ENCODE data around the gene MAB21L3.

The MAB21L3 gene

DNA sequence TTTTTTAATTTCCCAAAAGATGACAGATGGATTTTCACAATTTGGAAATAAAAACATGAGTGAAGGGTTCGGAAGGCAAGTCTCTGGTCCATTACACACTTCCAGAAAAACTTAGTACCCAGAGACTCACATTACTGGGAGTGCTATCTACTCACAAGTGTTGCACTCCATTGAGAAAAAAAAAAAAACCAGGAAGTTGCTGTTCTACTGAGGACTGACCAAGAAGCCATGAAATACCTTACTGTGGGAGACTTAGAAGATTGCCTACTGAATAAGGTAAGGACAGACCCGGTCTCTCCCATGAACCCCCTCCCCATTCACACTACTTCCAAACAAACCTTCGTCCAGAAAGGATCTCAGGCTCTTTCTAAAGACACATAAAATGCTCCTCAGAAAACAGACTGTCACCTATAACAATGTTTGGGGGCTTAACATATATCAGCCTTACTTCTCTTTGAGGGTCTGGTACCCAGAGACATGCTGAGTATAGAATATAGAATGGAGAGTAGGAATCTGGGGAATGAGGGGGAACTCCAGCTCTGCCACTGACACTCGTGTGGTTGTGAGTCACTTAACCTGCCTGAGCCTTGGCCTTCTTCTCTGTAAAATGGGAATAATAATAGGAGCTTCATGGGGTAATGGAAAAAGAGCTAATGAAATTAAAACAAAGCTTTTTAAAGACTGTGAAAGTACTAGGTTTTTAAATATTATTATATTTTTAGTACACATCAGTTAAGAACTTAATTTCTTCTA, 1.4 kb downstream of the MAB21L3 start:
- no peak for DNase-seq

DNA sequence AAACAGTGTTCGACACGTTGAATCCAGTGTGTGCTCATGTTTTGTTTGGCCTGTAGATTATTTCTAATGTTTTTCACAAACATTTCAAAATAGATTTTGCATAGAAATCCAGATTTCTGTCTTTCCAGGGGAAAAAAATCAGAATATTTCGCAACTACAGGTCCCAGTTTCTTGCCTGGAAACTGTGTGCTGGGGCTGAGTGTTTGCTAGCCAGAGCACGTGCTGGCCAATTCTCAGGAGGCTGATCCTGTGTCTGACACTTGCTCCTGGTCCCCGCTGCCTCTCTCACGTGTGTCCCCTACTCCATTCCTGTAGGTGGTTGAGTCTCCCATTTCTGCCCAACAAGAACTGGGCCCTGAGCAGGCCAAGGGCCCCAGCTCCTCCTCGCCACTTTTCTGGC, 2.4 kb downstream of the MAB21L3 start:
- no peak for DNase-seq

DNA sequence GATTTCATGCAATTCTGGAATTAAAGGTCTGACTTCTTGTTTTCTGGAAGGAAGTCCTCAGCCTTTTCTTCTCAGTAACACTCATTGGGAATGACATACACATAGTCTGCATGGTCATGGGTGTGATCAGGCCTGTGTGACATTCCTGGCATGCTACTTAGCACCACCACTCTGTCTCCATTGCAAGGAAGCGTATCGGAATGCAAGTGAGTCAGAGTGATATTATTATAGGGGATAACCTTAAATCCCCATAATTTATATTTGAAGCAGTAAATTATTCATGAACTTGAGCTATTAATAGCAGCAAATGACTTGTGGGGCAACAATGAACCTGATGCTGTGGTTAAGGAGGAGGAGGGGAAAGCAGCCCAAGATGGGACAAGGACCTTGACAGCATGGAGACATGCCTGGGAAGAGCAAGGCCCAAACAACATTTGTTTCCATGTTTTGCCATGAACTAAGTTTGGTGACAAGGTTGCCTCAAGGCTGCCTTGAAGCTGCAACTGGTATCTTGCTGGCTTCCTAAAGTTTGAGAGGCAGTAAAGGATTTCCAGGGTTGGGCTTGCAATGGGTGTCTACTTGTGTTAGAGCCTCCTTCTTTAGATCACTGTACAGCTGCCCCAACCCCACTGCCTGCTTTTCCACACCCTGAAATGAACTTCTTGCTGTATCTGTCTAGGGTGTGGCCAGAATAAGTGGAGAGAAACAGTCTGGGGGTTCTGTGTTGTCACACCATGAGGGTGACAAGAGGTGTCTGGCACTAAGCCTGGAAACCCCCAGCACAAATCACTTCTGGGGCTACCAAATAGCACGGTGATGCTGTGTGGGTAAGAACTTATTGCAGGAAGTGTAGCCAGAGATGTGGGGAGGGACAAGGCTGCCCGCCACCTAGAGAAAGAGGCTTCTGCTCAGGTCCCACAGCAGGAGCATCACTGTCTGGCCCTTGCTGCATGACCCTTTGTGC, 4.6 kb downstream of the MAB21L3 start:
- no peak for DNase-seq

DNA sequence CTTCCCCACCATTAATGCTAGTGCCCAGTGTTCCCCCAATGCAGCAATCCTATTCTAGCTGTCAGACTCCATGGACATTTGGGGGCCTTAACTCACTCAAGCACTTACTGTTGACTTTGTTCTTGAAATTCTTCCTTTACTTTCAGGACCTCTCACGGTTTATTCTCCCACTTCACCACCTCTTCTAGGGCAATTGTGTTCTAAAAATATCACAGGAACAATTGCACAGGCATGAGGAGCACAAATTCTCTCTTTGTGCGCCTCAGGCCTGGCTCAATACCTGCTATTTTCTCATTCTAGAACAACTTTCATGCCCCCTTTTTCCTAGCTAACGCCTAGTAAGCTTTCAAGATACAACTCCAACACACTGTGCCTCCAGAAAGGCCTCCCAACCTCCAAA, 7.3 kb downstream of the MAB21L3 start:
- no peak for DNase-seq

DNA sequence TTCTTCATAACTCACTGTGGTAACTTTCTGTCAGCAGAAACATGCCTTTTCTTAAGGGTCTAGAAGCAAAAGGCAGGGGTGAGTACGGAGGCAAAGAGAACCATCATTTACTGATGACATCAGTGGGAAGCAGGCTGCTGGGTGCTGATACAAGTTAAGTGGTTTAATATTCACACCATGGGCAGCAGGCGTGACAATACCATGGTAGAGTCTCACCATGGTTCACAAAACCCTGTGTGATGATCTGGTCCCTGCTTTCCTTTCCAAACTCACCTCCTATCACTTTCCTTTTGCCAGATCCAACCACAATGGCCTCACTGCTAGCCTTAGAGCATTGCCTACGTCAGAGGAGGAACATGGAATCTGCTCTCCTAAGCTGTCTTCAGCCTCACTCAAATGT, 8.7 kb downstream of the MAB21L3 start:
- DNase-seq, result no peak

DNA sequence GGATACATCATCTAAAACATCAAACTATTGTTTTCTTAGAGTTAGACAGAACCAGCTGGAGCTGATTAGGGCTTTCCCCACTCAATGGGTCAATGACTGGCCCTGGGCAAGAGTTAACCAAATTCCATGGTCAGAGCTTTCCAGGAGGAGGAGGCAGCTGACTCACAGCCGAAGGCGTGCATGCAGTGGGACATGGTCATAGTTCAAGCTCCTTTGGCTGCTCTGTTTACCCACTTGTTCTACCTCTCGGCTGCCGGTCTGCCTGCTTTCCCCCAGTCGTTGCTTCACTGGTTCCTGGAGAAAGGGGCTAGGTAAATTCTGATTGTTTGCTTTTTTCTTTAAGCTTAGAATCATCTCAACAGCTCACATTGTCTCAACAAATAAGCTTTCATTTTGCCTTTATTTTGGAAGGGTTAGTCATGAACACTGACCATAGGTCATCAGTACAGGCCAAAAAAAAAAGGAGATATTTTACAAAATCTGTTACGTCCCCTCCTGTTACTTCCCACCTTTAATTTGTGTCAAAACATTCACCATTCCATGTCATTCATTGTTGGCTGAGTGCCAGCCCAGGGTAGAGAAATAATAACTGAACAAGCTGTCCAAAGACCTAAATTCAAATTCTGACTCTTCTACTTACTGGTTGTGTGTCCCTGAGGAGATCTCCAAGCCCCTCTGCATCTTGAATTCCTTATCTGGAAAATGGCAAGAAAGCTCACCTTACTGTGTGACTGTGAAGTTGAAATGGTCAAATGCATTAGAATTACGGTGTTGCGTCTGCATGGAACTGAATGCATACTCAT, 12.0 kb downstream of the MAB21L3 start:
- no peak for DNase-seq

DNA sequence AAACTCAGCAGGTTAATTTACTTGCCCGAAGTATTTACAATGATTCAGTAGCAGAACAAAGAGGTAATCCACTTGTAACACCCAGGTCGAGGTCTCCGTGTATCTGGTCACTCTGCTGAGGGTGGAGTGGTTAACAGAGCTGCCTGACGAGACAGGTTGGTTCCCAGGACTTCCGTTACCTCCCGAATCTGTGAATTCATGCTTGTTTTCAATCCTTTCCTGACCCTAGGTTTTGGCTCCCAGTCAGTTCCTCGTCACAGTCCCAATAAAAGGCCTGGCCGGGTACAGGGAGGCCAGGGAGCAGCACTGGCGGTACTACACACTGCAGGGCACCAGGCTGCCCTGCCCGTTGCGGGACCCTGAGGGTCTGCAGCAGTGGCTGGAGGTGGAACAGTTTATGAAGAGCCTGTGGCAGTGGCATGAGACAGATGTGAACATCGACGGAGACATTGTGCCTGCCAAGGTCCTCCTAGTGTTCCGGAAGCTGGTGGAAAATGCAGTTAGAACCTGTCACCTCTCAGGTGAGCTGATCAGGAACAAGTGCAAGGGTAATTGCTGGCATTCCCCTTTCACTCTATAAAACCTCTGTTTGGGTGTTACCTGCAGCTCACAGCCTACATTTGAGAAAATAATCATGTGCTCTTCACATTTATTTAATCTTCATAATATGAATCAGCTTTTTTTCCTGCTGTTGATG, 12.8 kb downstream of the MAB21L3 start:
- DNase-seq, result no peak

DNA sequence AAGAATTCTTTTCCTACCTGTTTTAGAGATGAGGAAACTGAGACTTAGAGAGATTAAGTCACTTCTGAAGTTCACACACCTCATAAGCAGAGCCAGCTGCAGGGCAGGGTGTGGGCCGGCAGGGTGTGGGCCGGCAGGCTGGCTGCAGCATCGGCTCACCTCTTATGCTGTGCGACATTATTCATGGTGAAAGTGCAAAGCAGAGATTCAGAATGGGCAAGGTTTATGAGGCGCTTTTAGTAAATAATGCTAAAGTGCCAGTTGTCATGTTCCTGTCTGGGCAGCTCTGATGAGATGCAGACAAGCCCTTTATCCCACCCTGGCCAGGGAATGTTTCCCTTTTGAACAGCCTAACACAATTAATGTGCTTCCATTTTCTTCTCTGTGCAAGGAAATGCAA, 14.6 kb downstream of the MAB21L3 start:
- no peak for DNase-seq

DNA sequence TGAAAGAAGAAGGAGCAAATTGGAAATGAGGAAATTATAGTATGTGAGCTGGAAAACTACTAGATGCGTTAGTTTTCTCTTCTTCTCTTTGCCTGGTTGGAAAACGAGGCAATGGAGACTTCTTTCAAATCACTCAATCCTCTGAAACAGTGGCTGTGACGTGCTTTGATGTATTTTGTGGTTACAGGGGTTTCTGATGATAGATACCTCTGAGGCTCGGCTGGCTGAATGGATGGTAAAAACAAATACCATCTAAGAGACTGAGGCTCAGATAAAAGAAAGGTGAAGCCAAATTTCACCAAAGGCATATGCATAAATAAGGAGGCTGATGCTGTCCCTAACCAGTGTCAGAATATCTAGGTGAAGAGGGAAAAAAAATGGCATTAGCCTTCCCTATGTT, 15.1 kb downstream of the MAB21L3 start:
- DNase-seq, result no peak

DNA sequence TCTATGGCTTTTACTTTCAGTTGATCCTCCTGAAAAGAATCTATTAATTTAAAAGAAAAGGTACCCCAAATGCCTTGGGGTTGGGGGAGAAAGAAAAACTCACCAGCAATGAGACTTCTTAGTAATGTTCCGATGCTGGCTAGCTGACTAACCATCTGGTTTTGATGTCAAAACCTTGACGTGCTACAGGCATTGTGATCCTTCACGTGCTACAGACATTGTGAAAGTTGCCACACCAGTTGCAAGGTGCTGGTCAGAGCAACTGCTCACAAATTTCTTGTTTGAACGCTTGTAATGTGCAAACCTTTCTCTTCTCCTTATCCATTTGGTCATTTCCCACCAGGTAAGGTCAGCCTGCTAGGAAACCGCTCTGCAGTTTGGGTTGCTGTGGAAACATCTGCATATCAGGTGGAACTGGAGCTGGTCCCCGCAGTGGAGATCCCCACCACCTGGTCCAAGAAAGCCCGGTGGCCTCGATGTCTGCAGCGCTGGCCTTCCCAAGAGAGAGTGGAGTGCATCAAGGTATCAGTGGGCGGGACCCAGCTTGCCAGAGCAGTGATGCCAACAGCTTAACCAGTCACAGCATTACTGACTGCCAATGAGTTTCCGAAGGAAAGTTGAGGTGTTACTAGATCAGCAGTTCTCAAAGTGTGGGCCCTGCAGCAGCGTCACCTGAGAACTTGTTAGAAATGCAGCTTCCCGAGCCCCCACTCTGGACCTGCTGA, 16.1 kb downstream of the MAB21L3 start:
- DNase-seq, result no peak

DNA sequence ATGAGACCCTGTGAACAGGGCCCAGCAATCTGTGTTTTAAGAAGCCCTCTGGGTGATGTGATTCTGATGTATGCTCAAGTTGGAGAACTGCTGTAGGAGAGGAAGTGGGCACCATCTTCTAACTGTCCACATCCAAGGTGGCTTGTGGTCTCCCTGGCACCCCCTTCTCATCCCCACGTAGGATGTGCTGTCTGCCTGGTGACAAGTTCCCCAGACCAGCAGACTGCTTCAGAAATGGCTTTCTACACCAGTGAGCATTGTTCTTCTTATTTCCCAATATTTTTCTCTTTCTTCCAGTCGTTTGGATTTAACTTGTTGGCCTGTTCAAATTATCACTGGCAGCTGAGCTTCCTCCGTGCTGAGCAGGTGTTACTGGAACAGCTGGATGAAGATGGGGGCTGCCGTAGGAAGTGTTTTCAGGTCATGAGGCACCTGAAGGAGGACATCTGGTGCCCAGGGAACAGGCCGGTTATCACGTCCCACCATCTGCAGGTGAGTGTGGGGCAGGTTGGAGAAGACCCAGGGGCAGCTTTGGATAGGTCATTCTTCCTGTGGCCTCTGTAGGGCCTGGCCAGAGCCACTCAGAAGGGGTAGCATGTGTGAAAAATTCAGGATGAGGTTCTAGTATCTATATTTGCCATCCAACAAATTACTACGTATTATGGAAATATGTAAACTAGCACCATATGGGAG, 16.8 kb downstream of the MAB21L3 start:
- DNase-seq, result no peak

DNA sequence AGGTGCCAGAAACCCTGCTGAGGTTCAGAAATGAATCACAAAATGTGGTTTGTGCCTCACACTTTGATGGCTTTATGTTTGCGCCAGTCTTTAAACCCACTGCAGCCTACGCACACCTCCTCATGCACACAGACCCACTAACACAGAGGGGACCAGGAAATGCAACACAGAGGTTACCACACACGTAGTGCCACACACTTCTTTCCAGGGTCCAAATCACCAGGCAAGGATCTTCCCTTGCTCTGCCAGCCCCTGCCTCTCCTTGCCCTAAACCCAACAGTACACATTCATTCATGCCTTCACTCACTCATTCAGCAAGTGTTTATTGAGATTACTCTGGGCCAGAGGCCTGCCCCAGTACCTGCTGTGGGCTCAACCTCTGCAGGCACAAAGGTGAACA, 17.5 kb downstream of the MAB21L3 start:
- DNase-seq, result no peak

DNA sequence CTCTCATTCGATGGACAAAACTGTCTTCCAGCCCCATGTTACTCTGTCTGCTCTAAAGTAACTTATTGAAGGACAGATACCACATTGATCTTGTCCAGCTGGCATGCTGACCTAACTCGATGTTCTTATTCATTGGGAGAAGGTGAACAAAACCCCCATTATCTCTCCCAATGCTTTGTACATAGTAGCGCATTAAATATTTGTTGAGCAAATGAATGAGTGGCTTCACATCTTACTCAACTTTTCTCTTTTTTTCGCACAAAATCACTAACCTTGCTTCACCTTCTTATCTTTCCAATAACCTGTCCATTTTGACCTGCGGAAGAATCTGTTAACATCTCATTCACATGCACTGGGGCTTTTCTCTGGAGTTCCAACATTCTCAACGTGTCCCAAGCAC, 18.3 kb downstream of the MAB21L3 start:
- DNase-seq, result no peak

DNA sequence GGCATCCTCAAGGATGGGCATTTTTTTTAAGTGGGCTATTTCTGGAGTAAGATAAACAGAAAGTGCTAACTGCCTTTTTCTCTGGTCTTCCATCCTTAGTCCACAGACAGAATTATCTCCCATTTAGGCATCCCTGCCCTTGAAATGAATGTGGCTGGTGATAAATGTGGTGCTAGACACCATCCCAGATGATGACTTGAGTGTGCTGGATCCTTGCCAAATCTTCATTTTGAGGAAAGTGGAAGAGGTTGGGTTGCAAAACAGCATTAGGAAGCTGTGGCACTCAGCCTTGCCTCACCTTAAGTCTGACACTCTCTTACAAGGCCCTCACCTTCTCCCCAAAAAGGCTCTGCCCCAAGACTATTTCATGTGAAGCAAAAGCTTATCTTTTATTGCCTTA, 19.2 kb downstream of the MAB21L3 start:
- DNase-seq, result no peak

DNA sequence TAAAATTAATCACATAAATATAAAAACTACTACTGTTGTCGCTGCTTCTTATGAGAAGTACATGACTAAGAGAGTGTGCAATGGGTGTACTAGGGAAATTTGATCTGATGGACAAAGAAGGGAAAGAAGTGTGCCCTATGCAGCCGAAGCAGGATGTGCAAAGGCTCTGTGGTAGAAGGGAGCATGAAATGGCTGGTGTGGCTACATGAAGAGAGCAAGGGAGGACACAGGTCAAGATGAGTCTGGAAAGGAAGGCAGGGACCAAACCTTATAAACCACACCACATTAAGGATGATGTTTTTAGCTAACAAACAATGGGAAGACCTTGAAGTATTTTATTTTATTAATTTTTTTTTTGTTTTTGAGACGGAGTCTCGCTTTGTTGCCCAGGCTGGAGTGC, 20.0 kb downstream of the MAB21L3 start:
- DNase-seq, result no peak

DNA sequence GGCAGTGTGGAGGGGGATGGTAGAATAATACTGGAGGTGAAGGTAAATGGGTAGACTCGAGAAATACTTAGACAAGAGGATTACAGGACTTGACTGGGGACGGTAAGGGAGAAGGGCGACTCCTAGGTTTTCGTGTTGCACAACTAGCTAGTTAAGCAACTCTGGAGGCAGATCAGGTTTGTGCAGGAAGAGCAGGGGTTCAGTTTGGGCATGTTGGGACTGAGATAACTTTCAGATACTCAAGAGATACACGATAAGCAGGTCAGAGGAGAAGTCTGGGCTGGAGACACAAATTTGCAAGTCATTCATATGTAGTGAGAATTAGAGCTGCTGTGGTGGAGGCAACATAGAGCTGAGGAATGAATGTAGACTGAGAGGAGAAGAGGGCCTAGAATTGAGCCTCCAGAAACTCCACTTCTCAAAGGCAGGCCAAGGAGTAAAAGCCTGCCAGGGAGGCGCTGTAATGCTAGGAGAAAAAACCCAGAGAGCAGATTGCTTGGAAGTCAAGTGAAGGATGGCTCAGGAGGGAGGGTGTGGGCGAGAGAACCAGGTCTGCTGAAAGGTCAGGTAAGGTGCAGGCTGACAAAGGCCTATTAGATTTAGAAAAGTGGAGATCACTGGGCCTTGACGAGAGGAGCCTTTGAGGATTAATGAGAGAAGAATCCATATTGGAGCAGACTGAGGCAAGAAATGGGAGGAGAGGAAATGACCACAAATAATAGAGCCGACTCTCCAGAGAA, 20.8 kb downstream of the MAB21L3 start:
- no peak for DNase-seq

DNA sequence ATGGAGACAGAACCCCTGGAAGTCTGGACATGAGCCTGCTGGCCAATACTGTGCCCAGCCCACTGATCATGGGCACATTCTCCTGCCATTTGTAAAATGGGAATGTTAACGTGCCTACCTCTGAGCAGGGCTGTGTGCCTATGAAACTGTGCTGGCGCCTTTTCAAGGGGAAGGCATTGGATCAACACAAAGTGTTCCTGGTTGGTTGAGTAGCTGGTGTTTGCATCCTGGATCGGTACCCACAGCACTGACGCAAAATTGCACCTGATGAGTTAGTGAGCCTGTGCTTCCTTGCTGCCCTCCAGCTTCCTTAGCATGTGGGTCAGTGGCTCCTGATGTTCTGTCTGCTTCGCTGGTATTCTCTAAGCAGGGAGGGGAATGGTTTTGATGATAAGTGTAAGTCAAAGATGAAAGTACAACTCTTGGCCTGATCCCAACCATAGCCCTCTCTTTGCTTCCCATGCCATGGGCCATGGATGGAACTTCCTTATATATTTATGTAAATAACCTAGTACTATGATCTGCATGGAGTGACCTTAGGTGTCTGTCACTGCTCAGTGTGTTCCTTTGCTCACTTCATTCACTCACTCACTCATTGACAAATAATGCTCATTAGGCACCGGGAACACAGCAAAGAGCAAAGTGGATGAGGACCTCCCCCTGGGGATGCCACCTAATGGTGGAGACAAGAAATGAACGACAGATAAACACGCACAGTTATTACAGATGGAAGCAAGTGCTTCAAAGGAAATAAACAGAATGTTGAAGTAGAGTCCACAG, 22.7 kb downstream of the MAB21L3 start:
- DNase-seq, result no peak

DNA sequence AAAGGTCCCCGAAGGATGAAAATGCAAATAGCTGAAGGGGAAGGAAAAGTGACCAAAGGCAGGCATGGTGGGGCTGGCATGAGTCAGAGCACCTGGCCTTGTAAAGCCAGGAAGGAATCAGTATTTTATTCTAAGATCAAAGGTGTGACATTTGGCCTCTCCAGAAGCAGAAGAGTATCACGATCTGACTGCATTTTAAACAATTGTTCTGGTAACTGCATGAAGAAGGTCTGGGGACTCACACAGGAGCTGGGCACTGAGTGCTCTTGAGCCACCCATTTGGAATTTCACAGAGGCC, 23.2 kb downstream of the MAB21L3 start:
- DNase-seq, result no peak

DNA sequence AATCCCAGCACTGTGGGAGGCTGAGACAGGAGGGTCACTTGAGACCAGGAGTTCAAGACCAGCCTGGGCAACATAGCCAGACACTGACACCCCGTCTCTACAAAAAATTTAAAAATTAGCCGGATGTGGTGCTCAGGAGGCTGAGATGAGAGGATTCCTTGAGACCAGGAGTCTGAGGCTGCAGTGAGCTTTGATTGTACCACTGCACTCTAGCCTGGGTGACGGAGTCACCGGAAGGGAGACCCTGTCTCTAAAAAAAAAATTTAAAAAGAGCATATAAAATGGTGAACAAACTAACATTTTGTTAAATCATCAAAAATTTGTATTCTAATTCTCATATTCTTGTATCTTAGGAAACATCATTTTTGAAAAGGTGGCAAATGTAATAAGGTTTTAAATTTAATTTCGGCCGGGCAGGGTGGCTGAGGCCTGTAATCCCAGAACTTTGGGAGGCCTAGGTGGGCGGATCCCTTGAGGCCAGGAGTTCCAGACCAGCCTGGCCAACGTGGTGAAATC, 27.1 kb downstream of the MAB21L3 start:
- DNase-seq, result no peak
